DND-41 (cell line): ENCODE data around the gene DENND5B.

Source experiments
- EZH2 ChIP-seq: IDR thresholded peaks from 3 replicates; pipeline ENCODE4 v1.6.1; 2012; ENCODE audit warnings: borderline replicate concordance, low read depth, mild to moderate bottlenecking, moderate library complexity, low read length, inconsistent platforms; ENCODE audit not compliant: severe bottlenecking
- TF ChIP-seq, protein P1 (sequence below): IDR thresholded peaks from 2 replicates; pipeline ENCODE4 v1.5.1; 2012; ENCODE audit warnings: borderline replicate concordance, low read length, moderate library complexity, mild to moderate bottlenecking; ENCODE audit not compliant: poor library complexity, severe bottlenecking; ENCODE audit errors: extremely low read depth

GRCh38 chr12:31510034-31510433, 80.9 kb downstream of the DENND5B start:
- TF ChIP-seq, protein P1, sequence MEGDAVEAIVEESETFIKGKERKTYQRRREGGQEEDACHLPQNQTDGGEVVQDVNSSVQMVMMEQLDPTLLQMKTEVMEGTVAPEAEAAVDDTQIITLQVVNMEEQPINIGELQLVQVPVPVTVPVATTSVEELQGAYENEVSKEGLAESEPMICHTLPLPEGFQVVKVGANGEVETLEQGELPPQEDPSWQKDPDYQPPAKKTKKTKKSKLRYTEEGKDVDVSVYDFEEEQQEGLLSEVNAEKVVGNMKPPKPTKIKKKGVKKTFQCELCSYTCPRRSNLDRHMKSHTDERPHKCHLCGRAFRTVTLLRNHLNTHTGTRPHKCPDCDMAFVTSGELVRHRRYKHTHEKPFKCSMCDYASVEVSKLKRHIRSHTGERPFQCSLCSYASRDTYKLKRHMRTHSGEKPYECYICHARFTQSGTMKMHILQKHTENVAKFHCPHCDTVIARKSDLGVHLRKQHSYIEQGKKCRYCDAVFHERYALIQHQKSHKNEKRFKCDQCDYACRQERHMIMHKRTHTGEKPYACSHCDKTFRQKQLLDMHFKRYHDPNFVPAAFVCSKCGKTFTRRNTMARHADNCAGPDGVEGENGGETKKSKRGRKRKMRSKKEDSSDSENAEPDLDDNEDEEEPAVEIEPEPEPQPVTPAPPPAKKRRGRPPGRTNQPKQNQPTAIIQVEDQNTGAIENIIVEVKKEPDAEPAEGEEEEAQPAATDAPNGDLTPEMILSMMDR, result no peak
- no peak for TF ChIP-seq EZH2
